ENCODE results near the gene PITX3.

- TF ChIP-seq POLR2A (IDR thresholded peaks at IDR 0.05; ENCODE audit: low read depth, low read length), result no peak
- TF ChIP-seq POLR2AphosphoS5 (IDR thresholded peaks at IDR 0.05; ENCODE audit: low read depth, low read length), result no peak
Measured at GRCh38 chr10:102268375-102268888, 27.1 kb upstream of the PITX3 start.
